Type B pancreatic cell (in vitro differentiated cells): ENCODE results near the gene MON2. TPM values are rescaled to one million over a fixed set of nuclear protein-coding genes. Genes with fewer than 3 reads are reported as not detected.

ENCODE experiments used
- DNase-seq: peaks from one replicate; pipeline ENCODE4 v3.0.0; 2021; ENCODE audit warnings: mixed read lengths; ENCODE audit not compliant: unreplicated experiment; ENCODE audit errors: extremely low spot score
- H3K27ac Mint-ChIP-seq: 2 replicates; pipeline ENCODE4 v1.8.0; 2021; ENCODE audit warnings: mild to moderate bottlenecking, mixed read lengths
- H3K27me3 Mint-ChIP-seq: 2 replicates; pipeline ENCODE4 v1.8.0; 2021; ENCODE audit warnings: mixed read lengths
- H3K36me3 Mint-ChIP-seq: 2 replicates; pipeline ENCODE4 v1.8.0; 2021; ENCODE audit warnings: mixed read lengths
- H3K4me1 Mint-ChIP-seq: one replicate; pipeline ENCODE4 v1.8.0; 2021; ENCODE audit warnings: mixed read lengths; ENCODE audit not compliant: unreplicated experiment
- H3K4me3 Mint-ChIP-seq: 2 replicates; pipeline ENCODE4 v1.8.0; 2021; ENCODE audit warnings: mild to moderate bottlenecking, mixed read lengths
- H3K9me3 Mint-ChIP-seq: 2 replicates; pipeline ENCODE4 v1.8.0; 2021; ENCODE audit warnings: mixed read lengths
- CTCF ChIP-seq: fragments of 200-600 bp; sonication (generic); conservative IDR thresholded peaks from 2 replicates; pipeline ENCODE4 v1.5.0; 2021; ENCODE audit warnings: antibody characterized with exemption, mild to moderate bottlenecking
- total RNA-seq: library from RNA; stranded (reverse); gene quantifications from 2 replicates; pipeline ENCODE4 v1.2.1, GENCODE V29; 2021; ENCODE audit warnings: low replicate concordance

The MON2 gene
- total RNA-seq, 1 donor from 2014 or later: 47.4 TPM

GRCh38 chr12:62575036-62575435 lies 108.4 kb downstream of the MON2 start:
- no peak overlapping the region for H3K27ac Mint-ChIP-seq
- TF ChIP-seq CTCF: no peak
- no peak for DNase-seq
- no peaks in the 10 kb centered on the region for H3K4me1 Mint-ChIP-seq
- H3K9me3 Mint-ChIP-seq: no peaks in the 10 kb centered on the region
- H3K36me3 Mint-ChIP-seq: peaks cover 12% of the 10 kb centered on the region
- H3K27me3 Mint-ChIP-seq: no peaks in the 10 kb centered on the region
- H3K4me3 Mint-ChIP-seq: no peak overlapping the region

- Mint-ChIP-seq H3K9me3 (no peaks in the 10 kb centered on the region), H3K27ac (no peak overlapping the region), H3K4me3 (no peak overlapping the region), H3K36me3 (peaks cover 9% of the 10 kb centered on the region), H3K4me1 (no peaks in the 10 kb centered on the region), H3K27me3 (no peaks in the 10 kb centered on the region)
- DNase-seq: no peak
- TF ChIP-seq CTCF: no peak
Measured at GRCh38 chr12:62576503-62576902, 109.9 kb downstream of the MON2 start.

- H3K36me3 Mint-ChIP-seq: peaks cover 18% of the 10 kb centered on the region
- no peak for TF ChIP-seq CTCF
- peaks cover 7% of the 10 kb centered on the region for H3K4me1 Mint-ChIP-seq
Measured at GRCh38 chr12:62578726-62579125, 112.1 kb downstream of the MON2 start.

GRCh38 chr12:62581288-62582064 lies 114.8 kb downstream of the MON2 start:
- TF ChIP-seq CTCF: peak; percentile 83
- Mint-ChIP-seq H3K27ac (no peak overlapping the region), H3K4me1 (peaks cover 7% of the 10 kb centered on the region), H3K9me3 (no peaks in the 10 kb centered on the region), H3K36me3 (peaks cover 13% of the 10 kb centered on the region), H3K27me3 (no peaks in the 10 kb centered on the region), H3K4me3 (no peak overlapping the region)
- DNase-seq: no peak

More at GRCh38 chr12:62578726-62579125, 112.1 kb downstream of the MON2 start:
- Mint-ChIP-seq H3K27ac (no peak overlapping the region), H3K9me3 (no peaks in the 10 kb centered on the region), H3K4me3 (no peak overlapping the region), H3K27me3 (no peaks in the 10 kb centered on the region)
- no peak for DNase-seq

- no peak overlapping the region for H3K27ac Mint-ChIP-seq
- H3K36me3 Mint-ChIP-seq: peaks cover 17% of the 10 kb centered on the region
Measured at GRCh38 chr12:62582065-62582366, 115.4 kb downstream of the MON2 start.

More at GRCh38 chr12:62582065-62582366, 115.4 kb downstream of the MON2 start:
- no peak for DNase-seq
- H3K4me1 Mint-ChIP-seq: peaks cover 7% of the 10 kb centered on the region
- no peak for TF ChIP-seq CTCF
- no peaks in the 10 kb centered on the region for H3K27me3 Mint-ChIP-seq
- H3K4me3 Mint-ChIP-seq: no peak overlapping the region
- H3K9me3 Mint-ChIP-seq: no peaks in the 10 kb centered on the region
